Nephron progenitor cell (in vitro differentiated cells): ENCODE data around the gene PITX1.

Source experiments
- DNase-seq: peaks from one replicate; pipeline ENCODE4 v3.0.0; 2021
- H3K27ac Mint-ChIP-seq: 2 replicates; pipeline ENCODE4 v1.8.0; 2021; ENCODE audit warnings: mild to moderate bottlenecking, moderate library complexity, mixed read lengths
- H3K27me3 Mint-ChIP-seq: 2 replicates; pipeline ENCODE4 v1.8.0; 2021; ENCODE audit warnings: mild to moderate bottlenecking, low read depth, mixed read lengths; ENCODE audit not compliant: poor library complexity
- H3K36me3 Mint-ChIP-seq: 2 replicates; pipeline ENCODE4 v1.8.0; 2021; ENCODE audit warnings: low read depth, mixed read lengths
- H3K4me1 Mint-ChIP-seq: 2 replicates; pipeline ENCODE4 v1.8.0; 2021; ENCODE audit warnings: mixed read lengths
- H3K4me3 Mint-ChIP-seq: 2 replicates; pipeline ENCODE4 v1.8.0; 2021; ENCODE audit warnings: mild to moderate bottlenecking, moderate library complexity, mixed read lengths
- H3K9me3 Mint-ChIP-seq: 2 replicates; pipeline ENCODE4 v1.8.0; 2021; ENCODE audit warnings: mild to moderate bottlenecking, moderate library complexity, mixed read lengths
- TF ChIP-seq, protein P1 (sequence below): fragments of 200-600 bp; sonication (generic); IDR thresholded peaks from 2 replicates; pipeline ENCODE4 v1.5.0; 2021; ENCODE audit warnings: antibody characterized with exemption

Gene PITX1

DNA sequence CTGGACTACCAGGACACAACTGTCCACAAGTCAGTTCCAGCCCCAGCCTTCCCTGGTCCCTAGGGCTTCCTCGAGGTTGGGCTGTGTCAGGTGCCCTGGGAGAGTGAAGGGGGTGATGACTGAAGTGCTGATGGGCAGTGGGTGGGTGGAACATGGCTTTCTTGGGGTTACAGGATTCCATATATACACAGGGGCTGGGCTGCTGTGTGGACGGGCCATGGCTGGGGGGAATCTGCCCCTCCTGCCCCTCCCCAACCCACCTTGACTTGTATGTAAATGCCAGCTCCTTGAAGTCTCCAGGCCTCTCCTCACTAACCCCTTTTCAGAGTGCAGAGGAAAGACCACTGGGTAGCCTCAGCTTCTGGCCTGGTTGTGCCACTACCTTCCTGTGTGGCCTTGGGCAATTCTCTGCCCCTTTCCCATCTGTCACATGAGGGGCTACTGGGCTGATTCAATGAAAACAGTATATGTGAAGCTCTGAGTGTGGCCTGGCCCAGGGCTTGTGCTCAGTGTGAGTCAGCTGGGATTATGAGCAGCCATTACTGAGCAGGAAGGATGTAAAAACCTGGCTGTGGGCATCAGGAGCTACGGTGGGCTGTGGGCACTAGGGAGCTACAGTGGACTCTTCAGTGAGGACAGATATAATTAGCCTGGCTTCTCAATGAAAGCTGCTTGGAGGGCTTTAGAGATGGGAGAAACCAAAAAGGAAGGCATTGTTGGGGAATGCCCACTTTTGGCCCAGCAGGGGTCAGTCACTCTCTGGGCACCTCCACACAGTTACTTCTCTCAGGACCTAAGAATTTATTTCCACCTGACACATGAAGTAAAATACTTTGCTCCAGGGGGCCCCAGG is 23.3 kb downstream of the PITX1 start:
- Mint-ChIP-seq H3K9me3 (no peaks in the 10 kb centered on the region), H3K4me3 (no peak overlapping the region), H3K27ac (no peak overlapping the region), H3K36me3 (no peaks in the 10 kb centered on the region), H3K4me1 (peaks cover 18% of the 10 kb centered on the region), H3K27me3 (peaks cover 17% of the 10 kb centered on the region)
- TF ChIP-seq, protein P1, sequence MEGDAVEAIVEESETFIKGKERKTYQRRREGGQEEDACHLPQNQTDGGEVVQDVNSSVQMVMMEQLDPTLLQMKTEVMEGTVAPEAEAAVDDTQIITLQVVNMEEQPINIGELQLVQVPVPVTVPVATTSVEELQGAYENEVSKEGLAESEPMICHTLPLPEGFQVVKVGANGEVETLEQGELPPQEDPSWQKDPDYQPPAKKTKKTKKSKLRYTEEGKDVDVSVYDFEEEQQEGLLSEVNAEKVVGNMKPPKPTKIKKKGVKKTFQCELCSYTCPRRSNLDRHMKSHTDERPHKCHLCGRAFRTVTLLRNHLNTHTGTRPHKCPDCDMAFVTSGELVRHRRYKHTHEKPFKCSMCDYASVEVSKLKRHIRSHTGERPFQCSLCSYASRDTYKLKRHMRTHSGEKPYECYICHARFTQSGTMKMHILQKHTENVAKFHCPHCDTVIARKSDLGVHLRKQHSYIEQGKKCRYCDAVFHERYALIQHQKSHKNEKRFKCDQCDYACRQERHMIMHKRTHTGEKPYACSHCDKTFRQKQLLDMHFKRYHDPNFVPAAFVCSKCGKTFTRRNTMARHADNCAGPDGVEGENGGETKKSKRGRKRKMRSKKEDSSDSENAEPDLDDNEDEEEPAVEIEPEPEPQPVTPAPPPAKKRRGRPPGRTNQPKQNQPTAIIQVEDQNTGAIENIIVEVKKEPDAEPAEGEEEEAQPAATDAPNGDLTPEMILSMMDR = no peak
- DNase-seq = no peak

DNA sequence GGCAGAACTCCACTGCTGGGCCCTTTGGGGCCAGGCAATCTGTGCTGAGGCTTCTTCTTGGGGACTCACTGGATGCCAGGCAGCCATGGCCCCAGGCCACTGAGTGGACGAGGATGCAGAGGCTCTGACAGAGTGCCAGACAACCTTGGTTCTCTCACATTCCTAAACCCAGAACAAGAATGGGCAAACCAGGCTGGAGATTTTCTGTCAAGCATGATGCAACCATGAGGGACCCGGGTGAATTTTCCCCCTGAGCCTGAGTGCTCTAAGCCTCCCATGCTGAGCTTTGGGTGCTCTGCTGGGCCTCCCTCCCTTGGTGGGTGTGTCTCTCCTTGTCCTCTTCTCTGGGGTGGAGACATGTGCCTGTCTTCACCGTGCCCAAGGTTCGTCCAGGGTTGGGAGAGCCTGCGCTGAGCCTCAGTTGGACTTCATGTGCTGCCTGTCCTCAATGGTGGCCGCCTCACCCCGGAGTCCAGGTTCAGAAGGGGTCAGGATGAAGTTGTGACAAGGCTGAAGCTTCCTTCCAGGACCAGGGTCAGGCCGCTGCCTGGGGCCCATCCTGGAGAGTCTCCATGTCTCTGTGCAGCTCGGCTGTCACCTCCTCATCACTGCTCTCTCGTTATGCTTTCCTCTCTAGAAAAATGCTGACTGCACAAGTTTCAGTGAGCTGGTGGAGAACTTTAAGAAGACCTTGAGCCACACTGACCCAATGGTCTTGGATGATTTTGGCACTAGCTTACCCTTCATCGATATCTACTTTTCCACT is 24.1 kb downstream of the PITX1 start:
- H3K36me3 Mint-ChIP-seq = no peaks in the 10 kb centered on the region
- H3K4me3 Mint-ChIP-seq = no peak overlapping the region
- TF ChIP-seq, protein P1 = no peak
- H3K27me3 Mint-ChIP-seq = peaks cover 17% of the 10 kb centered on the region
- no peak for DNase-seq
- H3K4me1 Mint-ChIP-seq = peaks cover 17% of the 10 kb centered on the region
- H3K9me3 Mint-ChIP-seq = no peaks in the 10 kb centered on the region
- no peak overlapping the region for H3K27ac Mint-ChIP-seq

DNA sequence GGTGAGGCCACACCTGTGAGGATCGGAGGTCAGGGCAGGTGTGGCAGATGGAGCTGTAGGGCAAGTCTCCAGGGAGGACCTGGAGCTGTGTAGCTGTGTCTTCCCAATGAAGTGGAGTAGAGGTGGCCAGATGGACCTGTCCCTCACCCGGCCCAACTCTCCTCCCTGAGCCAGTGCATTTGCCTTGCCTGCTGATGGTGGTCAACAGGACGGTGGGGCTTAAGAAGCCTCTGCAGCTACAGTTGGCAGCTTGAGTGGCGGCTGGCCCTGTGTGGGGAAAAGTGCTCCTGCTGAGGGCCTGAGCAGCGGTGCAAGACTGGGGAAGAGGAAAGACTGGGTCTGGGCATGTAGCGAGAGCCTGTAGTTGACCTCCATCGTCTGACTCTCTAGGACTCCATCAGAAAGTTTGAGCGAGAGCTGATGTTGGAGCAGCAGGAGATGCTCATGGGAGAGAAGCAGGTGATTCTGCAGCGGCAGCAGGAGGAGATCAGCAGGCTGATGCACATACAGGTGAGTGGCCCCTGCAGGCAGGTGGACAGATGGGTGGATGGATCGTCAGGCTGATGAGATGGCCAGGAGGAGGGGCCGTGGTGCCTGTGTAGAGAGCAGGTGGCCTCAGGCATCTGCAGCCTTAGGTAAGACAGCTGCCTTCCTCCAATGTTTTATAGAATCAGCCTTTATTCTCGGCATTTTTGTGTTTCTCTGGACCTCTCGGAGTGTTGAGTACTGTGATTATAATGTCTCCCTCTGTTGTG is 24.9 kb downstream of the PITX1 start:
- peaks cover 17% of the 10 kb centered on the region for H3K27me3 Mint-ChIP-seq
- H3K9me3 Mint-ChIP-seq = no peaks in the 10 kb centered on the region
- H3K27ac Mint-ChIP-seq = no peak overlapping the region
- TF ChIP-seq, protein P1 = no peak
- H3K4me1 Mint-ChIP-seq = peaks cover 10% of the 10 kb centered on the region
- DNase-seq = no peak
- no peaks in the 10 kb centered on the region for H3K36me3 Mint-ChIP-seq
- H3K4me3 Mint-ChIP-seq = no peak overlapping the region

DNA sequence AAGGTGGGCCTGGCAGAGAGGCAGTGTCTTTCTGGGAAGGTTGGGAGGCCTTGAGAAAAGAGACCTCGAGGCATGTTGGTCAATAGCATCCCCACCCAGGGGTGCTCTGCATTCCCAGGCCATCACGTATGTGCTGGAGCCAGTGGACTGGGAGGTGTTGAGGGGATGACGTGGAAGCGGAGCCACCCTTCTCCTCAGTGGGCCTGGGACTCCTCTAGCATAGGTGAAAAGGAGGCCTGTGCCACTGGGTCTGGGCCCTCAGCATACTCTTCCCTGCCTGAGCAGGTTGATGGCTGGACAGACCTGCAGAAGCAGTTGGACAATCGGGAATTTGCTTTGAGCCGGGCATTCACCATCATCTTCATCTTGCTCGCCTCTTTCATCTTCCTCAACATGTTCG is 25.5 kb downstream of the PITX1 start:
- Mint-ChIP-seq H3K27me3 (peaks cover 12% of the 10 kb centered on the region), H3K4me3 (no peak overlapping the region), H3K9me3 (no peaks in the 10 kb centered on the region), H3K4me1 (peaks cover 8% of the 10 kb centered on the region), H3K27ac (no peak overlapping the region), H3K36me3 (no peaks in the 10 kb centered on the region)
- no peak for DNase-seq
- TF ChIP-seq, protein P1 = no peak

DNA sequence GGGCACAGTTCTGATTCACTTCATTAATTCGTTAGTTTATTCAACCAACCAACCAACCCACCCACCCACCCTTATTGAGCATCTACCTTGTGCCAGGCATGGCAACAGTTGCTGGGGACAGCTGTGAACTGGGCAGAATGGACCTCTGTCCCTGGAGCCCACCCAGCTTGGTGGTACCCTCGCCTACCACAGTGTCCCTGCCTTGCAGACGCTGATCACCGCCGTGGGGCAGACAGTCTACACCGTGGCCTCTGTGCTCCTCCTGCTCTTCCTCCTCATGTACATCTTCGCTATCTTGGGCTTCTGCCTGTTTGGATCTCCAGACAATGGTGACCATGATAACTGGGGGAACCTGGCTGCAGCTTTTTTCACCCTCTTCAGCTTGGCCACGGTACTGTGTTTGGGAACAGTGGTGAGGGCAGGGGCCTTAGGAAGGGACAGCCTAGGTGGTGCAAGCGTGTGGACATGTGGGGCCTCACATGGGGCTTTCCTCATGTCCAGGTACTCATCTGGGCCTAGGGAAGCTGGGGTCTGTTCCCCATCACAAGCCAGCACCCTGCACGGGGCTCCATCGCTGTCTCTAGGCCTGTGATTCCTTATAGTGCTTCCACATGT is 26.2 kb downstream of the PITX1 start:
- DNase-seq = no peak
- H3K27ac Mint-ChIP-seq = no peak overlapping the region
- TF ChIP-seq, protein P1 = no peak
- peaks cover 5% of the 10 kb centered on the region for H3K4me1 Mint-ChIP-seq
- no peaks in the 10 kb centered on the region for H3K36me3 Mint-ChIP-seq
- no peak overlapping the region for H3K4me3 Mint-ChIP-seq
- H3K27me3 Mint-ChIP-seq = peaks cover 10% of the 10 kb centered on the region
- H3K9me3 Mint-ChIP-seq = peaks cover under 1% of the 10 kb centered on the region
